Measurements from ENCODE around the gene ZNF764.
A peak's percentile ranks its signal among the peaks of the same experiment; 100 is the strongest.
"Not testable (repeated sequence)": the region's sequence is repeated elsewhere in the genome, so short reads cannot be mapped to it uniquely, and the experiment has no call there.

ZNF764 gene

DNA sequence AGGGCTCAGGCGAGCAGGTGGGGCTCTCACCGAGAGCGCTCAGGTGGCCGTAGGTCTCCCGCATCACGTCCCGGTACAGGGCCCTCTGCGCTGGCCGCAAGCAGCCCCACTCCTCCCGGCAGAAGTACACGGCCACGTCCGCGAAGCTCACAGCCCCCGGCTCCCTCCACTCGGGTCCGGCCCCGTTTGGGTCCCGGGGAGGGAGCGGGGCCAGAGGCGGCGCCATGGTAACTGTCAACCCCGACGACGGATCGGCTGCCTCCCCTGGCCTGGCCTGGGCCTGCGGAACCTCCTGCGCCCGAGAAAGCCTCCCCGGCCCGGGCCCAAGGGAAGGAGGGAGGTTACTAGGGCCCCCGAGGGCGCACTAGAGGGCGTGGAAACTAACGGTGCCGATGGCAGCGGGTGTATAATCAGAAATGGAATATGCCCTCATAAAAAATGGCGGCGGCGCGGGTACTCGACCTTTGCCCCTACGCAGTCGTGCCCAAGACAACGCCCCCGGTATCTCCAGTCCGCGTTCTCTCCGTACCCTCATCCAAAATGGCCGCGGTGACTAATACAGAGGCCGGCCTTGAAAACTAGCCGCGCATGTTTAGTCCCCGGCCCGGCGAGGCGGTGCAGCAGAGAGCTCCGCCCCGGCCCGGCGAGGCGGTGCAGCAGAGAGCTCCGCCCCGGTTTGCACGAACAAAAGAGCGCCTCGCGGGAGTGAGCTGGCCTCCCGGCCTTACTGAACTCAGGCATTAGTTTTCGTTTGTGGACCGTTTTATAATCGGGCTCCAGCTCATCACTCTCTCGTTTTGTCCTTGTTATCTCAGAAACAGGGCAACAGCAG, at the start of gene ZNF764:
ZNF764 (minus strand) TSS at position 418 of the 832 bp plus-strand sequence; CDS start at position 226, 192 bp downstream.
- peak; percentile 97 for DNase-seq

DNA sequence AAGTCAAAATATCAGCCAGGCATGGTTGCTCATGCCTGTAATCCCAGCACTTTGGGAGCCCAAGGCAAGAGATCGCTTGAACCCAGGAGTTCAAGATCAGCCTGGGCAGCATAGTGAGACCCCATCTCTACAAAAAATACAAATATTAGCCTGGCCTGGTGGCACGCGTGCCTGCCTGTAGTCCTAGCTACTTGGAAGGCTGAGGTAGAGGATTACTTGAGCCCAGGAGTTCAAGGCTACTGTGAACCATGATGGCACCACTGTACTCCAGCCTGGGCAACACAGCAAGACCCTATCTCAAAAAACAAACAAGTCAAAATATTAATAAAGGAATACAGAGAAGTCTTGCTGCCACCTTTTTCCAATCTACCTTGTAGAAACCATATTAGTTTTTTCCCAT, 47.8 kb upstream of the ZNF764 start:
- DNase-seq: no peak

DNA sequence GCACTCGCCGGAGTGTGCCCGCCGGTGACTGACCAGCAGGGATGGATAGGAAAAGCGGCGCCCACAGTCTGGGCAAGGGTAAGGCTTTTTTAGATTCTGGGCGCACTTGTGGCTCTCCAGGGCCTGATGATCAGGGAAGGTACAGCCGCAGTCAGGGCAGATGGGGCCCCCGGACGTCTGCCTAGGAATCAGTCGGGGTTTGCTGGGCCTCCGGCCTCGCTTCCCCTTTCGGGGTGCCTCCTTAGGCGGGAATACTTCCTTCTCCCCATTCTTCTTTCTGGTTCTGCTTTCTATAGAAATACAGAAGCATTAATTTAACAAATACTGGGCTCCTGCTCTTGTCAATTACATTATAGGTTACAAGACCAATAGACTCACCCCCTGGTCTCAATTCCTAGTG, 47.0 kb upstream of the ZNF764 start:
- no peak for DNase-seq

DNA sequence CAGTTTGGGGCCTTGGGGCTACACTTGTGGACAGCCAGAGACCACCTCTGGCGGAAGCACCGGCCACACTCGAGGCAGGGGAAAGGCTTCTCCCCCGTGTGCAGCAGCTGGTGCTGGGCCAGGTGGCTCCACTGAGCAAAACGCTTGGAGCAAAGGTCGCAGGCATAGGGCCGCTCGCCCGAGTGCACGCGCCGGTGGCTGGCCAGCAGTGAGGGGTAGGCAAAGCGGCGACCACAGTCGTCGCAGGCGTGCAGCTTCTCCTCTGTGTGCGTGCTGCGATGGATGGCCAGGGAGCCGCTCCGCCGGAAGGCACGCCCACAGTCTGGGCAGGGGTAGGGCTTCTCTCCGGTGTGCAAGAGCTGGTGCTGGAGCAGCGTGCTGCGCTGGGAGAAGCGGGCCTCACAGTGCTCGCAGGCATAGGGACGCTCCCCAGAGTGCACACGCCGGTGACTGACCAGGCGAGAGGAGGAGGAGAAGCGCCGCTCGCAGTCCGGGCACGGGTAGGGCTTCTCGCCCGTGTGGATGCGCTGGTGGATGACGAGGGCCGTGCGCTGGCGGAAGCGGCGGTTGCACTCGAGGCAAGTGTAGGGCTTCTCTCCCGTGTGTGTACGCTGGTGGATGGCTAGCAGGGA, 46.3 kb upstream of the ZNF764 start:
- DNase-seq: no peak

DNA sequence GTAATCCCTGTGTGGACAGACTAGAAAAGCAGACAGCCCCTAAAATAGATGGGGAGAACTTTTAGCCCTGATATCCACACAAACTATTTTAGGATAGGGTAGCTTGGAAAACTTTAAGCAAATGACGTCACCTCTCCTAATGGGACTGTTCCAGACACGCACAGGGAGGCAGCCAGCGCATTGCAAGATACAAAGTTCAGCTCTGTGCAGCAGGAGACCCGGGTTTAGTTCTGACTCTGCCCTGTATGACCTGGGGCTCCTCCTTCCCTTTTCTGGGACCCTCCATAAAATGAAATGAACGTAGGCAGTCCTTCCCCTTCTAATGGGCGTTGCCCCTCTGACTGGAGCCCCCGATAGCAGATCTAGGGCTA, 45.8 kb upstream of the ZNF764 start:
- no peak for DNase-seq

DNA sequence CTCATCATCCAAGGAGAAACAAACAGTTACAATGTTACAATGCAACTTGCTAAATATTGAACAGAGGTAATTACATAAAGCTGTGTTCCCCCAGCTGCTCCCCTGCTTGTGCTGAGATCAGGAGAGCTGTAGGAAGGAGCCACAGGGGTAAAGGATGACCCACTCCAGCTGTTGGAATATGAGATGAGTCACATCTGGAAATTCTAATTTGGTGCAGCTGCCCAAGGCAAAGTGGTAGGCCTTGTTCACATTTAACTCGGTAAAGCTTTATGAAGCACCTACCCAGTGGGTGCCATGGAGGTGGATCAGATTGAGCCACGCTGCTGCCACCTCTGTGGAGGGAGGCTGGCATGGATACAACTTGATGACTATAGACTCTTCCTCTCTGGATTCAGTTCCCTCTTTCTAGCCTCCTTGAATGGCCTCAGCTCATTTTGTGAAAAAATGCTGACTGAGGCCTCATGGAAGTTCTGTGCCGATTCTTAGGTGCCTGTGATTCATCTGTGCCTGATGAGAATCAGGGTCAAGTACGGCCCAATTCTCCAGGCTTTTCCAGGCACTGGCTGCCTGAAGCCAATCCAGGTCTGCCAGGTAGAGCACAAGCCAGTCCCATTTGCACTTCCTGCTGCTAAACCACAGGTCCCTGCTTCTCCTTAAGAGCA, 44.6 kb upstream of the ZNF764 start:
- no peak for DNase-seq

DNA sequence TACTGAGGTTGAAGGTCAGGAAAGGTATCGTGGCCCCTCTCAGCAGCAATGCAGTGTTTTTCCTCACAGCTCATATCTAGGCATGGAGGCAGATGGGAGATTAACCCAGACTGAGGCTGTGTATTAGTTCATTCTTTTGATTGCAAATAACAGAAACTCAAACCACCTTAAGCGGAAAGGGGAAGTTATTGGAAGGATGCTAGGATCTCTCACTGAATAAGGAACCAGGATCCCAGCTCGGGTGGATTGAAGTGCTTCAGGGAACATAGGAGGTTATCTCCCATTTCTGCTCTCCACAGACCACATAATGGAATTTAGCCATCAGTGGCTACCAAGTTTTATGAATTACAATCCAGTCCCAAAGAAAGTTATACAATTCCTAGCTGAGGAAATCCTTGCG, 43.8 kb upstream of the ZNF764 start:
- no peak for DNase-seq

DNA sequence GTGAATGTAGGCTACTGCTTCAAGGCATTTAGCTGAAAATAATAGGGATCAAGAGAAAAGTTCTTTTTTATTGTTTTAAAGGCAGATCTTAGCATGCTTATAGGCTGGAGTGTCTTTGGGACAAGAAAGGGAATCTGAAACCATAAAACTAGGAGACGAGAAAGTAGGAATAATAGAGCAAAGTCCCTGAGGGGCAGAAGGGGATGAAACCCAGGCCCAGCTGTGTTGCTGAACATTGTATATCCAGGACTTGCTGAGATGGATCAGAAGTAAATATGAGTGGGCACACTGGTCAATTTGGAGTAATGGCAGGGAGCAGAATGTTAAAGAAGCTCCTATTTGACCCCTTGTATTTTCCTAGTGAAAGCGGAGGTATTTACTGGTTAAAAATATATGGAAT, 42.8 kb upstream of the ZNF764 start:
- no peak for DNase-seq

DNA sequence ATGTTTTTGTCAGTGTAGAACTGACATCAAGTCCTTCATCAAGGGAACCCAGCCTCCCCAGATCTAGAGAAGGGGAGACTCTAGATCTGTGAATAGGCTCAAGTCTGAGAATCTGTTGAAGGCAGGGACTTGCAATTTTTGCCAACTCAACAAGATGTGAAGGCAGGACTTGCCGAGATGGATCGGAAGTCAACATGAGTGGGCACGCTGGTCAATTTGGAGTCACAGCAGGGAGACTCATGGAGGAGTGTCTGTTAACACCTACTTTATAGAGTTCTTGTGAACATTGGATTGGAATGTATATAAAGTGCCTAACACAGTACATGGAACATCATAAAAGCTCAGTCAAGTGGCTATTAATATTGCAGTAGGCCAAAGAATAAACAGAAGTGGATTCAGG, 42.0 kb upstream of the ZNF764 start:
- DNase-seq: peak; percentile 18

DNA sequence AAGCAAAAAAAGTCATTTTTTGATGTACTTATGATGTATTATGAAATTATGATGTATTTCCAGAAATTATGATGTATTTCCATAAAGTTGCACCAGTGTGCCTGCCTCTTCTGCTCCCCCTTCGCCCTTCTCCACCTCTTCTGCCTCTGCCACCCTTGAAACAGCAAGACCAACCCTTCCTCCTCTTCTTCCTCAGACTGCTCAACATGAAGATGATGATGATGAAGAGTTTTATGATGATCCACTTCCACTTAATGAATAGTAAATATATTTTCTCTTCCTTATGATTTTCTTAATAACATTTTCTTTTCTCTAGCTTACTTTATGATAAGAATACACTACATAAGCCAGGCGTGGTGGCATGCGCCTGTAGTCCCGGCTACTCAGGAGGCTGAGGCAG, 34.7 kb upstream of the ZNF764 start:
- DNase-seq: no peak

DNA sequence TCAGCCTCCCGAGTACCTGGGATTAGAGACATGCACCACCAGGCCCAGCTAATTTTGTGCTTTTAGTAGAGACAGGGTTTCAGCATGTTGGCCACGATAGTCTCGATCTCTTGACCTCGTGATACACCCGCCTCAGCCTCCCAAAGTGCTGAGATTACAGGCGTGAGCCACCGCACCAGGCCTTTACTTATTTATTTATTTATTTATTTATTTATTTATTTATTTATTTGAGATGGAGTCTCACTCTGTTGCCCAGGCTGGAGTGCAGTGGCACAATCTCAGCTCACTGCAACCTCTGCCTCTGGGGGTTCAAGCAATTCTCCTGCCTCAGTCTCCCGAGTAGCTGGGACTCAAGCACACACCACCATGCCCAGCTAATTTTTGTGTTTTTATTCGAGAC, 32.7 kb upstream of the ZNF764 start:
- DNase-seq: not testable (repeated sequence)

DNA sequence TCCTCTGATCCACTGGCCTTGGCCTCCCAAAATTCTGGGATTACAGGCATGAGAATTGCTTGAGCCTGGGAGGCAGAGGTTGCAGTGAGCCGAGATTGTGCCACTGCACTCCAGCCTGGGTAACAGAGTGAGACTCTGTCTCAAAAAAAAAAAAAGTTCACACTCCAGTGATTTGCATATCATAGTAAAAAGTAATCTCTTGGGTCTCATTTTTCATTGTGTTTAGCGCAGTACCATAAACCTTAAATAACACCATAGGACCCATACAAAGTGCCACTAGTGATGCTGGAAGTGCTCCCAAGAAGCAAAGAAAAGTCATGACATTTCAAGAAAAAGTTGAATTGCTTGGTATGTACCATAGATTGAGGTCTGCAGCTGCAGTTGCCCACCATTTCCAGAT, 31.4 kb upstream of the ZNF764 start:
- DNase-seq: not testable (repeated sequence)

DNA sequence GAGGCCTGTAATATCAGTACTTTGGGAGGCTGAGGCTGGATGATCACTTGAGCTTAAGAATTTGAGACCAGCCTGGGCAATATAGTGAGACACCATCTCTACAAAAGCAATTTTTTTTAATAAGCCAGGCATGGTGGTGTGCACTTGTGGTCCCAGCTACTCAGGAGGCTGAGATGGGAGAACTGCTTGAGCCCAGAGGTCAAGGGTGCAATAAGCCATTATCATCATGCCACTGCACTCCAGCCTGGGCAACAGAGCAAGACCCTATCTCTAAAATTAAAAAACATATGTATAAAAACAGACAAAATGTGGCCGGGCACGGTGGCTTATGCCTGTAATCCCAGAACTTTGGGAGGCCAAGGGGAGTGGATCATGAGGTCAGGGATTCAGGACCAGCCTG, 30.5 kb upstream of the ZNF764 start:
- DNase-seq: no peak

DNA sequence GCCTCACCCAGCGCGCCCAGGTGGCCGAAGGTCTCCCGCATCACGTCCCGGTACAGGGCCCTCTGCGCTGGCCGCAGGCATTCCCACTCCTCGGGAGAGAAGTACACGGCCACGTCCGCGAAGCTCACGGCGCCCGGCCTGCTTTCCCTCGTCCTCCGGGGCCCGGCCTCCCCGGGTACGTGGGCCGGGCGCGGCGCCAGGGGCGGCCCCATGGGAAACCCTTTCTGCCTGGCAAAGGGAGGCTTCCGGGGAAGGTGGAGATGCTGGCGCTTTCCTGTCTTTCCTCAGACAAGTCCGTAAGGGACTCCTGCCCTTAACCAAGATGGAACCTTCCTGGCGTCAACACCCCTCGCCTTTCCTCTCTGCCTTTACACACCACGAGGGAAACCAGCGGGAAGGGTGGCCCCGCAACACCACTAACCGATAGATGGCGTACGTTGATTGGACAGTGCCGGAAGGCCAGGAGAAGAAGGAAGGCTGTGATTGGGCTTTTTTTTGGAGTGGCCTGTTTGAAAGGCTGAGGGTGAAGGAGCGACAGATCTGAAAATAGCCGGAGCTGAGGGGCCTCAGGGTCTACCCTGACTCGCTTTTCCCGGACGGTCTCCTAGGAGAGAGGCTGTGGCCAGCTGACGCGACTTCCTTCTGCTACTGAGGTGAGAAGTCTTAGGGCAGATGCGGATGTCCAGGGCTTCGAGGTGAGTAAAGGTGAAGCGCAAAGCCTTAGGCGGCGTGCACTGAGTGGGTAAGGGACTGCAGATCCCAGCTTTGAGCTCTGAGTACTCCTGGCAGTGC, 27.4 kb upstream of the ZNF764 start, which contains the start of gene ZNF785:
ZNF785 (minus strand) TSS at position 298 of the 792 bp plus-strand sequence; CDS start at position 212, 86 bp downstream.
- DNase-seq: peak; percentile 99

DNA sequence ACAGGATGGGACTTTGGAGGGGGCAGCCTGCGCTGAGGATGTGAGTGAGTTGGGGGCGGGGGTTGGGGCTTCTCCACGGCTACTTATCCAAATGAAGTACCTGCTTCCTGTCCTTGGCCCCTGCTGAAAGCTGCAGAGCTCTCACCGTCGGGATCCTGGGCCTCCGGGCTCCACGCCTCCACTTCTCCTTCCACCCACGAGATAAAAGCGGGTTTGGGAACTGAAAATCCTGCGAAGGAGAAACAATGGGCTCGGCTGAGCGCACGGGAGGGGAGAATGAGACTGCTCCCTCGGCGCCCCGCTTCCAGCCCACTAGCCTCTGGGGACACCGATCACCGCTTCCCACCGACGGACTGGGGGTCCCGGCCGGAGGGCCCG, 26.8 kb upstream of the ZNF764 start:
- DNase-seq: peak; percentile 37

DNA sequence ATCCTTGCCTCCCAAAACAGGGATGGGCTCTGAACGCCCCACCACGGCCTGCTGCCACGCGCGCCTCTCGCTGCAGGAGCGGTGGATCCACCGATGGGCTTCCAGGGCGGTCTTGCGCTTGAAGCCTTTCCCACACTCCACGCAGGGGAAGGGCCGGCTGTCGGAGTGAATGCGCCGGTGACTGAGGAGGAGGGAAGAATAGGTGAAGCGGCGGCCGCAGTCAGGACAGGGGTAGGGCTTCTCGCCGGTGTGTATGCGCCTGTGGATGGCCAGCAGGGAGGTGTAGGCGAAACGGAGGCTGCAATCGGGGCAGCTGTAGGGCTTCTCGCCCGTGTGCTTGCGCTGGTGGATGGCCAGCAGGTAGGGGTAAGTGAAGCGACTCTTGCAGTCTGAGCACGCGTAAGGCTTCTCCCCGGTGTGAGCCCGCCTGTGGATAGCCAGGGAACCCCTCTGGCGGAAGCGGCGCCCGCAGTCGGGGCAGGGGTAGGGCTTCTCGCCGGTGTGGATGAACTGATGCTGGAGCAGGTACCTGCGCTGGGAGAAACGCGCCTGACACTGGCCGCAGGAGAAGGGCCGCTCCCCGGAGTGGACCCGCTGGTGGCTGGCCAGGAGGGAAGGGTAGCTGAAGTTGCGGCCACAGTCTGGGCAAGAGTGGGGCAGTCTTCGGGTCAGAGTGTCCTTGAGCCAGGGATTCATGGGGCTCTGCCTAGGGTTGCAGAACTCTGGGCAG, 24.6 kb upstream of the ZNF764 start:
- DNase-seq: no peak

DNA sequence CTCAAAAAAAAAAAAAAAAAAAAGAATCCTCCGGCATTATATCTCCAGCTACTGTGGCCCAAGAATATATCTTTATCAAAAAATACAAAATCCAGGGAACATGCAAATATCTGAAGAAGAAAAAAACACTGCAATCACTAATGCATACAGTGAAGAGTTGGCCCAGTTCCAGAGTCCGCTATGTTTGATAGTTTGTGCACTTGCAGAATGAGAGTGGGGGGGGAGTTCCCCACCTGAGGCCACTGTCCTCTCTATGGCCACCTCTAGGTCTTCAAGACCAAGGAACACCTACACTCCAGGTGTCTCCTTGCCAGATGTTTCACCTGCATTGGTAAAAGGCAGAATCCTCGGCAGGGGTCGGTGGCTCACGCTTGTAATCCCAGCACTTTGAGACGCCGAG, 23.3 kb upstream of the ZNF764 start:
- DNase-seq: no peak

DNA sequence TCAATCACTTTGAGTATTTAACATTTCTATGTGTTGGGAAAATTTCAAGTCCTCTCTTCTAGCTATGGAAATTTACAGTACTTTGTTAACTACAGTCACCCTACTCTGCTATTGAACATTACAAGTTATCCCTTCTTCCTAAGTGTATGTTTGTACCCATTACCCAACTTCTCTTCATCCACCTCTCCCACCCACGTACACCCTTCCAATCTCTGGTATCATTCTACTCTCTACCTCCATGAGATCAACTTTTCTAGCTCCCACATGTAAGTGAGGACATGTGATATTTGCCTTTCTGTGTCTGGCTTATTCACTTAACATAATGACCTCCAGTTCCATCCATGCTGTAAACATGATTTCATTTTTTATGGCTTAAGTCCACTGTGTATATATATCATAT, 16.5 kb upstream of the ZNF764 start:
- no peak for DNase-seq

DNA sequence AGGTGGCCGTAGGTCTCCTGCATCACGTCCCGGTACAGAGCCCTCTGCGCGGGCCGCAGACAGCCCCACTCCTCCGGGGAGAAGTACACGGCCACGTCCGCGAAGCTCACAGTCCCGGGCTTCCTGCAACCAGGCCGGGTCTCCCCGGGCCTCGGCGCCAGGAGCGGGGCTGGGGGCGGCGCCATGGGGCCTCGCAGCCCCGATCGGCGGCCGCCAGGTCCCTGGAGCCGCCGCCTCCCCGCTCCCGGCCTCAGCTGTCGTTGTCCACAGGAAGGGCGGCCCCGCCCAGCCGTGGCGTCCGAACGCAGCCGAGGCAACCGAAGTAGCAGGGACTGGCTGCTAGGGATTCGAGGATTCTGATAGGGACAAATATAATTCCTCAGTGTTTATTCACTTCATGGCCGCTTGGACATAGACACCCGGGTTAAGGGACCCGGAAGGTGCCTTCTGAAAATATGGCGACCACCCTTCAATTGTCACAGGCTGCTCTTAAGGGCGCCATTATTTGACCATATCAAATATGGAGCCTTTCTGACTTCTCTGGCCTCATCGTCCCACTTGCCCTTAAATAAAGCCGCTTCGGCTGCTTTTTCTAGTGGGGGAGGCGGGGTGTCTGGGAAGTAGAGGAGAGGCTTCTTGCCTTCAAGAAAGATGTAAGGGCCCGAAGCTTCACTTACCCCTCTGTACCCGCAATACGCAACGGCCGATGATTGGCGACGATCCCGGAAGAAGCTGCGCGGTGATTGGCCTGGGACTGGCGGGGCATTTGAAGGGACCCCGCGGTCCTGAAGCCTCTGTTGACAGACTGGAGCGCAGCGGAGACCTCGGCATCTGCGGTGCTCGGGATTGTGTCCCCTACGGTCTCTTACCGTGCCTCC, 13.5 kb upstream of the ZNF764 start, which contains the start of gene ZNF688:
ZNF688 (minus strand) TSS at position 270 of the 878 bp plus-strand sequence; CDS start at position 185, 85 bp downstream.
- peak; percentile 98 for DNase-seq

DNA sequence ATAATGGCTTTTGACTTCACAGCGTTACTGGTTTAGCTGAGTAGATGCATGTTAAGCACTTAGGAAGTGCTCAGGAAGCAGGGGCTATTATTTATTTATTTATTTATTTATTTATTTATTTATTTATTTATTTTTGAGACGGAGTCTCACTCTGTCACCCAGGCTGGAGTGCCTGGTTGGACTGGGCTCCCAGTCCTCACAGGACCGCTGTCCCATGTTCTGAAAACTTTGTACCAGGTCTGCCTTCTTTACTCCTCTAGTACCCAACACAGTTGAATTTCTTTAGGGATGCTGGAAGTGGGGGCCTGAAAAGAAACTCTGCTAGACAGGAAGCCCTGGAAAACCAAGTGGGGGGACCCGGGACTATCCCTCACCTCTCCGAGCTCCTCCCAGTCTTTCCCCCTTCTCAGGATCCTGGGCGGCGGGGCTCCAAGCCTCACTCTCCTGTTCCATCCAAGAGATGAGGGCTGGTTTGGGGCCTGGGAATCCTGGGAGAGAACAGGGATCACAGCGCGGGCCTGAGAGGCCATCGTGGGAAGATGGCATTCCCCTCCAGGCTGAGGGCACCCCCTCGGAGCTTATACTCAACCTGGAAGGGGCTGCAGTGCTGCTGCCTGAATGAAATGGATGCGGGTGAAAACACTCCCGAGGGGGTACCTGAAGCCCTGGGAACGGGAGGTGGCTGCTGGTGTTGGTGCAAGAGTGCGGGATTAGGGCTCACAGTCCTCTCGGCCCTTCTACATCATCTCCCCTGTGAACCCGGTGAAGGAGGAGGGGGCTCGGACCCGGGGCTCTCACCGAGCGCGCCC, 12.7 kb upstream of the ZNF764 start:
- DNase-seq: peak; percentile 40

Measured in NCI-H1105 treated with DMSO at 0.1 percent for 48 hours (cell line).